Erythroblast (primary cell): Measurements from ENCODE around the gene ISG20L2.

Source experiments
- DNase-seq, 2 experiments: peaks; one replicate each; lab custom pipeline; 2025; lab: John Stamatoyannopoulos, UW
- GATA1 ChIP-seq: IDR thresholded peaks from 2 replicates; pipeline ENCODE4 v1.6.1; 2011; ENCODE audit warnings: low read depth, mild to moderate bottlenecking, control low read depth, low read length, moderate library complexity
- POLR2A ChIP-seq: IDR thresholded peaks from 2 replicates; pipeline ENCODE4 v1.6.1; 2011; ENCODE audit warnings: mild to moderate bottlenecking, low read length

Gene ISG20L2

GRCh38 chr1:156749419-156750118, 21.0 kb upstream of the ISG20L2 start:
- peak; percentile 78 to 88 for DNase-seq
- TF ChIP-seq GATA1 (no peak), POLR2A (peak; percentile 71)

GRCh38 chr1:156748670-156749418, 20.3 kb upstream of the ISG20L2 start:
- TF ChIP-seq GATA1 (no peak), POLR2A (no peak)
- DNase-seq: peak; percentile 71 to 74

GRCh38 chr1:156747742-156748669, 19.4 kb upstream of the ISG20L2 start:
- no peak for TF ChIP-seq POLR2A
- TF ChIP-seq GATA1: no peak
- no peak for DNase-seq

- TF ChIP-seq GATA1 (no peak), POLR2A (no peak)
Observed at GRCh38 chr1:156746728-156747631, 18.4 kb upstream of the ISG20L2 start.

GRCh38 chr1:156746406-156746727, 17.8 kb upstream of the ISG20L2 start:
- DNase-seq: no peak
- no peak for TF ChIP-seq GATA1
- no peak for TF ChIP-seq POLR2A

More at GRCh38 chr1:156746728-156747631, 18.4 kb upstream of the ISG20L2 start:
- peak; percentile 70 to 75 for DNase-seq

GRCh38 chr1:156745881-156746280, 17.3 kb upstream of the ISG20L2 start:
- TF ChIP-seq GATA1: no peak
- no peak for TF ChIP-seq POLR2A
- no peak for DNase-seq

- DNase-seq: no peak
- no peak for TF ChIP-seq GATA1
- TF ChIP-seq POLR2A: no peak
Observed at GRCh38 chr1:156744786-156745419, 16.3 kb upstream of the ISG20L2 start.

GRCh38 chr1:156744344-156744743, 15.8 kb upstream of the ISG20L2 start:
- TF ChIP-seq GATA1: no peak
- no peak for TF ChIP-seq POLR2A
- no peak for DNase-seq

GRCh38 chr1:156743367-156744302, 15.1 kb upstream of the ISG20L2 start:
- no peak for DNase-seq
- TF ChIP-seq POLR2A (no peak), GATA1 (no peak)

GRCh38 chr1:156742801-156743200, 14.2 kb upstream of the ISG20L2 start:
- TF ChIP-seq GATA1 (no peak), POLR2A (no peak)
- no peak for DNase-seq

- DNase-seq: no peak
- no peak for TF ChIP-seq GATA1
- no peak for TF ChIP-seq POLR2A
Observed at GRCh38 chr1:156742017-156742416, 13.5 kb upstream of the ISG20L2 start.
